HUES48 (cell line): ENCODE results near the gene MEGF11.

Experiments
- H3K27ac ChIP-seq: one replicate; pipeline ENCODE4 v1.7.0; 2013; ENCODE audit warnings: low read depth, low read length, inconsistent platforms
- H3K27me3 ChIP-seq: 2 replicates; pipeline ENCODE4 v1.6.1; 2013; ENCODE audit warnings: mild to moderate bottlenecking, low read length; ENCODE audit not compliant: control insufficient read depth, insufficient read depth
- H3K36me3 ChIP-seq: 2 replicates; pipeline ENCODE4 v1.6.1; 2013; ENCODE audit warnings: low read length; ENCODE audit not compliant: control insufficient read depth, insufficient read depth
- H3K4me1 ChIP-seq: 2 replicates; pipeline ENCODE4 v1.6.1; 2013; ENCODE audit warnings: mild to moderate bottlenecking, low read length; ENCODE audit not compliant: control insufficient read depth, insufficient read depth
- H3K4me3 ChIP-seq: 2 replicates; pipeline ENCODE4 v1.5.1; 2013; ENCODE audit warnings: mild to moderate bottlenecking, low read depth, low read length
- H3K9ac ChIP-seq: 2 replicates; pipeline ENCODE4 v1.6.1; 2013; ENCODE audit warnings: mild to moderate bottlenecking, low read depth, low read length, moderate library complexity
- H3K9me3 ChIP-seq: 2 replicates; pipeline ENCODE4 v1.6.1; 2013; ENCODE audit warnings: low read length; ENCODE audit not compliant: control insufficient read depth, insufficient read depth

MEGF11 gene

GRCh38 chr15:66186049-66186825 lies 67.3 kb downstream of the MEGF11 start:
- H3K4me1 ChIP-seq: peaks cover 34% of the 10 kb centered on the region
- H3K4me3 ChIP-seq: no peak overlapping the region
- H3K9ac ChIP-seq: no peak overlapping the region
- no peaks in the 10 kb centered on the region for H3K27me3 ChIP-seq
- no peak overlapping the region for H3K27ac ChIP-seq
- H3K36me3 ChIP-seq: no peaks in the 10 kb centered on the region
- H3K9me3 ChIP-seq: no peaks in the 10 kb centered on the region

GRCh38 chr15:66184936-66185790 lies 68.4 kb downstream of the MEGF11 start:
- Histone ChIP-seq H3K4me1 (peaks cover 45% of the 10 kb centered on the region), H3K27ac (no peak overlapping the region)

GRCh38 chr15:66184492-66184891 lies 69.1 kb downstream of the MEGF11 start:
- no peak overlapping the region for H3K9ac ChIP-seq
- H3K9me3 ChIP-seq: no peaks in the 10 kb centered on the region
- no peaks in the 10 kb centered on the region for H3K36me3 ChIP-seq
- H3K27me3 ChIP-seq: no peaks in the 10 kb centered on the region
- no peak overlapping the region for H3K27ac ChIP-seq
- no peak overlapping the region for H3K4me3 ChIP-seq
- peaks cover 50% of the 10 kb centered on the region for H3K4me1 ChIP-seq

More at GRCh38 chr15:66184936-66185790, 68.4 kb downstream of the MEGF11 start:
- Histone ChIP-seq H3K27me3 (no peaks in the 10 kb centered on the region), H3K9ac (no peak overlapping the region), H3K9me3 (no peaks in the 10 kb centered on the region), H3K36me3 (no peaks in the 10 kb centered on the region), H3K4me3 (no peak overlapping the region)

GRCh38 chr15:66180531-66181097 lies 72.9 kb downstream of the MEGF11 start:
- Histone ChIP-seq H3K27me3 (no peaks in the 10 kb centered on the region), H3K9ac (no peak overlapping the region), H3K27ac (peak overlapping the region; percentile 61), H3K36me3 (no peaks in the 10 kb centered on the region), H3K4me1 (peaks cover 64% of the 10 kb centered on the region), H3K4me3 (peak overlapping the region; percentile 22; the same call in 1 of the 2 replicates), H3K9me3 (no peaks in the 10 kb centered on the region)

- Histone ChIP-seq H3K4me3 (no peak overlapping the region), H3K27me3 (no peaks in the 10 kb centered on the region), H3K9ac (no peak overlapping the region), H3K36me3 (no peaks in the 10 kb centered on the region), H3K4me1 (peaks cover 47% of the 10 kb centered on the region), H3K27ac (no peak overlapping the region), H3K9me3 (no peaks in the 10 kb centered on the region)
These were observed 75.0 kb downstream of the MEGF11 start for GRCh38 chr15:66178531-66178910.

GRCh38 chr15:66172324-66172980 lies 81.1 kb downstream of the MEGF11 start:
- H3K9me3 ChIP-seq: no peaks in the 10 kb centered on the region
- H3K4me3 ChIP-seq: no peak overlapping the region
- no peak overlapping the region for H3K27ac ChIP-seq
- no peak overlapping the region for H3K9ac ChIP-seq
- H3K4me1 ChIP-seq: no peaks in the 10 kb centered on the region
- H3K36me3 ChIP-seq: no peaks in the 10 kb centered on the region
- no peaks in the 10 kb centered on the region for H3K27me3 ChIP-seq

GRCh38 chr15:66171841-66172240 lies 81.7 kb downstream of the MEGF11 start:
- no peaks in the 10 kb centered on the region for H3K27me3 ChIP-seq
- no peak overlapping the region for H3K27ac ChIP-seq
- no peaks in the 10 kb centered on the region for H3K36me3 ChIP-seq
- H3K4me1 ChIP-seq: no peaks in the 10 kb centered on the region
- no peak overlapping the region for H3K4me3 ChIP-seq
- no peak overlapping the region for H3K9ac ChIP-seq
- H3K9me3 ChIP-seq: no peaks in the 10 kb centered on the region

- H3K9me3 ChIP-seq: no peaks in the 10 kb centered on the region
- no peak overlapping the region for H3K27ac ChIP-seq
- no peak overlapping the region for H3K9ac ChIP-seq
- no peaks in the 10 kb centered on the region for H3K4me1 ChIP-seq
- H3K4me3 ChIP-seq: no peak overlapping the region
- H3K27me3 ChIP-seq: no peaks in the 10 kb centered on the region
- H3K36me3 ChIP-seq: no peaks in the 10 kb centered on the region
These were observed 82.8 kb downstream of the MEGF11 start for GRCh38 chr15:66170716-66171115.

- H3K4me1 ChIP-seq: no peaks in the 10 kb centered on the region
- no peaks in the 10 kb centered on the region for H3K9me3 ChIP-seq
- H3K36me3 ChIP-seq: no peaks in the 10 kb centered on the region
- H3K4me3 ChIP-seq: no peak overlapping the region
- no peaks in the 10 kb centered on the region for H3K27me3 ChIP-seq
- no peak overlapping the region for H3K27ac ChIP-seq
- H3K9ac ChIP-seq: no peak overlapping the region
These were observed 83.5 kb downstream of the MEGF11 start for GRCh38 chr15:66170042-66170441.

GRCh38 chr15:66169625-66170024 lies 83.9 kb downstream of the MEGF11 start:
- Histone ChIP-seq H3K9ac (no peak overlapping the region), H3K27me3 (no peaks in the 10 kb centered on the region), H3K4me1 (no peaks in the 10 kb centered on the region), H3K9me3 (no peaks in the 10 kb centered on the region), H3K36me3 (no peaks in the 10 kb centered on the region), H3K4me3 (no peak overlapping the region), H3K27ac (no peak overlapping the region)
